Measurements from ENCODE around the gene TRIM27.
"Not testable (repeated sequence)": the region's sequence is repeated elsewhere in the genome, so short reads cannot be mapped to it uniquely, and the experiment has no call there.

The TRIM27 gene, protein sequence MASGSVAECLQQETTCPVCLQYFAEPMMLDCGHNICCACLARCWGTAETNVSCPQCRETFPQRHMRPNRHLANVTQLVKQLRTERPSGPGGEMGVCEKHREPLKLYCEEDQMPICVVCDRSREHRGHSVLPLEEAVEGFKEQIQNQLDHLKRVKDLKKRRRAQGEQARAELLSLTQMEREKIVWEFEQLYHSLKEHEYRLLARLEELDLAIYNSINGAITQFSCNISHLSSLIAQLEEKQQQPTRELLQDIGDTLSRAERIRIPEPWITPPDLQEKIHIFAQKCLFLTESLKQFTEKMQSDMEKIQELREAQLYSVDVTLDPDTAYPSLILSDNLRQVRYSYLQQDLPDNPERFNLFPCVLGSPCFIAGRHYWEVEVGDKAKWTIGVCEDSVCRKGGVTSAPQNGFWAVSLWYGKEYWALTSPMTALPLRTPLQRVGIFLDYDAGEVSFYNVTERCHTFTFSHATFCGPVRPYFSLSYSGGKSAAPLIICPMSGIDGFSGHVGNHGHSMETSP

DNA sequence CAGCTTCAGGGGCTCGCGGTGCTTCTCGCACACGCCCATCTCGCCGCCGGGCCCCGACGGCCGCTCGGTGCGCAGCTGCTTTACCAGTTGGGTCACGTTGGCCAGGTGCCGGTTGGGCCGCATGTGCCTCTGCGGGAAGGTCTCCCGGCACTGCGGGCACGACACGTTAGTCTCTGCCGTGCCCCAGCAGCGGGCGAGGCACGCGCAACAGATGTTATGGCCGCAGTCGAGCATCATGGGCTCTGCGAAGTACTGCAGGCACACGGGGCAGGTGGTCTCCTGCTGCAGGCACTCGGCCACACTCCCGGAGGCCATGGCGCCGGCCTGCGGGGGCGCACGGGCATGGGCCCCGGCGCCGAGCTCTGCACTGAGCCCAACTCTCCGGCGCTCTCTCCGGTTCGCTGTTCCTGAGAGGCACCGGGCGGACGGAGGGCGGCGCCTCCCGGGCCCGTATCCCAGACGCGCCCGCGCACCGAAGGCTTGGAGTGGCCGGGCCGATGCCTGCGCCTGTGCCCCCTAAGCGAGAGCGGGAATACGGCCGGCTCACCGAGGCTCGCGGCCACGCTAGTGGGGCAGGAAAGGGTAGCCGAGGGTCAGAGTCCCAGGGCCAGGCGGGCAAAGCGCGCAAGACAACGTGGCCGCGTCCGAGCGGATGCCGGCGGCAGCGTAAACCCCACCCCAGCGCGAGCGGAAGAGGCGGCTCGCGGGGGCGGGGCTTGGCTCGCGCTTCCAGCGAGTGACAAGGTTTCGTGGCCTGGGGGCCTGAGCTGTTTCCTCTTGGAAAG, at the start of gene TRIM27:
Gene TRIM27, minus strand, starts transcription at position 668 of the 785 bp plus-strand sequence. Its CDS starts 353 bp downstream, at position 315.
- peak; percentile 73 for DNase-seq

DNA sequence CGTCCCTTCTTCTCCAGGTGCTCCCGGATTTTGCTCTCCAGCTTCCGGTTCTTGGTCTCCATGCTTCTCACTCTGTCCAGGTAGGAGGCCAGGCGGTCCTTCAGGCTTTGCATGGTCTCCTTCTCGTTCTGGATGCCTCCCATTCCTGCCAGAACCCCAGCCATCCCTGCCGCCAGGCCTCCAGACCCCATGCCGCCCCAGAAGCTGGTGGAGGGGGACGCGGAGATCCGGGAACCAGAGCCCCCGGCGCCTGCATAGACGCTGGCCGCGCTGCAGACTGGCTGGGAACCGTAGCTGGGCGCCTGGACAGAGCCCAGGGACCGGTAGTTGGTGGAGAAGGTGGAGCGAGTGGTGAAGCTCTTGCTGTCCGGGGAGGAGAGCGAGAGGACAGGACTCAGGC, 46.3 kb upstream of the TRIM27 start:
- not testable (repeated sequence) for DNase-seq

- no peak for DNase-seq
These were observed 45.3 kb upstream of the TRIM27 start for GRCh38 chr6:28969129-28969528.

DNA sequence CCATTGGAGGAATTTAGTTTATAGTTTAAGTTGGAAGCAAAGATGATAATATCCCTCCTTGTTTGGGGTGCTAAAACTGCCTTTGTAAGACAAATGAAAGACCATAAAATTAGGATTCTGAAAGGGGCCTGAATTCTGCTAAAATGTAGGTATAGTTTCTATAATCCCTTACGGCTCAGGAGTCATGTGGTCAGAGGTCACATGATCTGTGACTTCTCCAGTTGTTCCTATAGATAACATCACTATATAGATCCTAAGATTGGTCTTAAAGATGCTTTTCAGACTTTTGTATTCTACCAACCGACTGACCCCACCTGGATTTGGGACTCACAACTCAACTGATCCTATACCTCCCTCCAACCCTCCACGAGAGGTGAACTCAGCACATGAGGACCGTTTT, 44.7 kb upstream of the TRIM27 start:
- DNase-seq = no peak

GRCh38 chr6:28965706-28966105, 41.9 kb upstream of the TRIM27 start:
- DNase-seq = no peak

DNA sequence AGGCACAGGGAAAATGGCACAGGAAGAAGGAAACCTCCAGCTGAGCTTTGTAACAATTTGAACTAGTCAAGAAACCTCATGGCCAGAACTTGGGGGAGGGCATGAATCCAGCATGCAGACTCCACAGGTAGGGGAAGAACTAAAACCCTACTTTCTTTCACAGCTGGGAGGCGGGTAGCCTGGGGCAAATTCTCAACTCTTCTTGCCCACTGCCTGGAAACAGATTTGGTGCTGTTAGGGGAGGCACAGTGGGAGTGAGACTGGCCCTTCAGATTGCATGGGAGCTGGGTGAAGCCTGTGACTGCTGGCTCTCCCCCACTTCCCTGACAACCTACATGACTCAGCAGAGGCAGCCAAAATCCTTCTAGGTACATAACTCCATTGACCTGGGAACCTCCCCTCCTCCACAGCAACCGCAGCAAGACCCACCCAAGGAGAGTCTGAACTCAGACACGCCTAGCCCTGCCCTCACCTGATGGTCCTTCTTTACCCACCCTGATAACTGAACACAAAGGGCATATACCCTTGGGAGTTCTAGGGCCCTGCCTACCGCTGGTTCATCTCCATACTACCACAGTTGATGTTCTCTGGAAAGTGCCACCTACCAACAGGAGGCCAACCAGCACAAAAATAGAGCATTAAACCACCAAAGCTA, 37.2 kb upstream of the TRIM27 start:
- DNase-seq = no peak

- DNase-seq = not testable (repeated sequence)
These were observed 34.9 kb upstream of the TRIM27 start for GRCh38 chr6:28958561-28959243.

DNA sequence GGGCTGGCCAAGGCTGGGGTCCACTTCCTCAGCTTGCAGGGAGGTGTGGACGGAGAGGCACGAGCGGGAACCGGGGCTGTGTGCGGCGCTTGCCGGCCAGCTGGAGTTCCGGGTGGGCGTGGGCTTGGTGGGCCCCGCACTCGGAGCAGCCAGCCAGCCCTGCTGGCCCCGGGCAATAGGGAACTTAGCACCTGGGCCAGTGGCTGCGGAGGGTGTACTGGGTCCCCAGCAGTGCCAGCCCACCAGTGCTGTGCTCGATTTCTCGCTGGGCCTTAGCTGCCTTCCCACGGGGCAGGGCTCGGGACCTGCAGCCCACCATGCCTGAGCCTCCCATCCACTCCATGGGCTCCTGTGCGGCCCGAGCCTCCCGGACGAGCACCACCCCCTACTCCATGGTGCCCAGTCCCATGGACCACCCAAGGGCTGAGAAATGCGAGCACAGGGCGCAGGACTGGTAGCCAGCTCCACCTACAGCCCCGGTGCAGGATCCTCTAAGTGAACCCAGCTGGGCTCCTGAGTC, 34.1 kb upstream of the TRIM27 start:
- DNase-seq = not testable (repeated sequence)

DNA sequence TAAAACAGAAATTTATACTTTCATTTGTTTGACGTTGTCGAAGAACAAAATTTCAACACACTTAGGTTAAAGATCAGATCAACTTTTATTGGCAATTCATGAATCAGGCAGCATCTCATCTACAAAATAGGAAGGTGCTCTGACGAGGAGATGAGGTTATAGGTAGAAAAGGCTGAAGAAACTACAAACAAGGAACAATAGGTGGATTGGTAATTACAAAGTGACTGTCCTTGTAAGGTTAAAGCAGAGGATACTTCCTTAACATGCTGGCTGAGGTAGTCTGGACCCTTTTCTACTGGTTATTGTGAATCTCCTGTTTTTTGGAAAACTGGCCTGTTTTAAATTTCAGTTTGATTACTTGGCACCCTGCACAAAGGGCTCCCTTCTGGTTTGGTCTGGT, 32.5 kb upstream of the TRIM27 start:
- DNase-seq = no peak

DNA sequence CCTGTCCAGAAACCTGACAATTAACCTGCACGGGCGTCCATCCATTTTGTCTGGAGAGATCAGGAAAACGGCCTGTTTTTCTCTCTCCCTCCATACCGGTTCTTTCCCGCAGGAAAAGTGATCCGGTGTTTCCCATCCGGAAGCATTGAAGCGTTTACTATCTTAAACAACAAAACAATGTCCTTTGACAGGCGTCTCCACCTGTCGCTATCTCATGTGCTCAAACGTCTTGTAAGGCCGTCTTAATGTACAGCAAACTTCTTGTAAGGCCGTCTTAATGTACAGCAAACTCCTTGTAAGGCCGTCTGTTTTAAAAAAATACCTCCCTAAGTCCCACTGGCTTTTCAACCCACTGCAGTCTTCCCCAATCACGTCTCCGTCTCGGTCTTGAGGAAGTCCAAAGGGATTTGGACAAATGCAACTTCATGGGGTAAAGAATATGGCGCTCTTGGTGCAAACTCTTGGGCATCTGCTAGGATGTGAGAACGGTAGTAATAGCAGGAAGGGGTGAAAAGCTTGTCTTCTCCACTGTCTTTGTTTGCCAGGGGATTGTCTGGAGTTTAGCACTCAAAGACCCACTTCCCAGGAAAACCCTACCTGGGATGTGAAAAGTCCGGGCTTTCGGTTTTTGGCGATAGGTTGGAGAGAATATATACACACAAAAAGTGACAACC, 29.9 kb upstream of the TRIM27 start:
- DNase-seq = no peak

- DNase-seq = peak; percentile 74
These were observed 29.3 kb upstream of the TRIM27 start for GRCh38 chr6:28953039-28953584.

DNA sequence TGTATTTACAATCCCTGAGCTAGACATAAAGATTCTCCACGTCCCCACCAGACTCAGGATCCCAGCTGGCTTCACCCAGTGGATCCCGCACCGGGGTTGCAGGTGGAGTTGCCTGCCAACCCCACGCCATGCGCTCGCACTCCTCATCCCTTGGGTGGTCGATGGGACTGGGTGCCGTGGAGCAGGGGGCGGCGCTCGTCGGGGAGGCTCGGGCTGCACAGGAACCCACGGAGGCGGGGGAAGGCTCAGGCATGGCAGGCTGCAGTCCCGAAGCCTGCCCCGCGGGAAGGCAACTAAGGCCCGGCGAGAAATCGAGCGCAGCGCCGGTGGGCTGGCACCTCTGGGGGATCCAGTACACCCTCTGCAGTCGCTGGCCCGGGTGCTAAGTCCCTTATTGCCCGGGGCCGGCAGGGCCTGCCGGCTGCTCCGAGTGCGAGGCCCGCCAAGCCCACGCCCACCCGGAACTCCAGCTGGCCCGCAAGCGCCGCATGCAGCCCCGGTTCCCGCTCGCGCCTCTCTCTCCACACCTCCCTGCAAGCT, 25.9 kb upstream of the TRIM27 start:
- not testable (repeated sequence) for DNase-seq

DNA sequence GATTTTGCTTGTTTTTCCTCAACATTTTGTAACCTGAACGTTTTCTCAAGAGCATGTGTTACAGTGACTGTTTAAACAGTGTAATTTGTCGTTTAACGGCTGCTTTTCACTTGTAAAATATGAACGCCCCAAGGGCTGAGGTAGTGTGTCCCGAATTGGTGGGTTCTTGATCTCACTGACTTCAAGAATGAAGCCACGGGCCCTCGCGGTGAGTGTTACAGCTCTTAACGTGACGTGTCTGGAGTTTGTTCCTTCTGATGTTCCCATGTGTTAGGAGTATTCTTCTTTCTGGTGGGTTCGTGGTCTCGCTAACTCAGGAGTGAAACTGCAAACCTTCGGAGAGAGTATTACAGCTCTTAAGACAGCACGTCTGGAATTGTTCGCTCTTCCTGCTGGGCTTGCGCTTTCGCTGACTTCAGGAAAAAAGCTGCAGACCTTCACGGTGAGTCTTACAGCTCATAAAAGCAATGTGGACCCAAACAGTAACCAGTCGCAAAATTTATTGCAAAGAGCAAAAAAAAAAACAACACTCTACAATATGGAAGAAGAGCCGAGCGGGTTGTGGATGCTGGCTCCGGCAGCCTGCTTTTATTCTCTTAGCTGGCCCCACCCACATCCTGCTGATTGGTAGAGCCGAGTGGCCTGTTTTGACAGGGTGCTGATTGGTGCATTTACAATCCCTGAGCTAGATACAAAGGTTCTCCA, 25.1 kb upstream of the TRIM27 start:
- no peak for DNase-seq

GRCh38 chr6:28947831-28948270, 24.1 kb upstream of the TRIM27 start:
- DNase-seq = no peak

GRCh38 chr6:28947067-28947765, 23.4 kb upstream of the TRIM27 start:
- no peak for DNase-seq

- DNase-seq = no peak
These were observed 21.6 kb upstream of the TRIM27 start for GRCh38 chr6:28945349-28945748.

DNA sequence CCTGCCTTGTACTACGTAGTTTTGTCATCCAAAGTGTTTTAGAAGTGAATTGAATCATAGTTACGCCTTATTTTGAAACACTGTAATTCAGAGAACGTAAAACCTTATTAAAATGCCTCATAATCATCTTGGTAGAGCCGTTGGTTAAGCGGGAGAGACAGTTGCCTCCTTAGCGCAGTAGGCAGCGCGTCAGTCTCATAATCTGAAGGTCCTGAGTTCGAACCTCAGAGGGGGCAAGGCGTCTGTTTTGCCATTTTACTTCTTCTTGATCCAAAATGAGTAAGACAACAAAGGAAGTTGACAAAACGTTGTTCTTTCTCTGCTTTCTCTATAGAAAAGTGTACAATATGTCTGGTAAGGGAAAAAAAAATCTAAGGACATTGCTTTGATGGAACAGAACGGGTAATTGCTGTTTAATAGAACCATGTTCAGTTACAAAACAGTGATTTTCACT, 20.7 kb upstream of the TRIM27 start:
- DNase-seq = peak; percentile 76

GRCh38 chr6:28943557-28944411, 20.0 kb upstream of the TRIM27 start:
- peak; percentile 76 for DNase-seq

- no peak for DNase-seq
These were observed 19.4 kb upstream of the TRIM27 start for GRCh38 chr6:28943223-28943556.

All from DMS 273 treated with DMSO at 0.1 percent for 48 hours (cell line).